RPMI7951 (cell line): ENCODE measurements around the gene RFX4. TPM values are rescaled to one million over a fixed set of nuclear protein-coding genes. Genes with fewer than 3 reads are reported as not detected.

Experiments used
- DNase-seq: peaks from one replicate; pipeline ENCODE4 v3.0.0-alpha.2; 2012; ENCODE audit warnings: low read depth
- total RNA-seq: library from RNA; depleted of rRNA; stranded (reverse); fragments of >200 nt; shearing (Covaris generic); gene quantifications from 2 replicates; pipeline ENCODE4 v1.2.3, GENCODE V29; 2014

The RFX4 gene
- total RNA-seq, 1 experiment from 2014 or later: not detected

- DNase-seq: no peak
Measured at GRCh38 chr12:106646472-106646871, 63.7 kb downstream of the RFX4 start.

DNA sequence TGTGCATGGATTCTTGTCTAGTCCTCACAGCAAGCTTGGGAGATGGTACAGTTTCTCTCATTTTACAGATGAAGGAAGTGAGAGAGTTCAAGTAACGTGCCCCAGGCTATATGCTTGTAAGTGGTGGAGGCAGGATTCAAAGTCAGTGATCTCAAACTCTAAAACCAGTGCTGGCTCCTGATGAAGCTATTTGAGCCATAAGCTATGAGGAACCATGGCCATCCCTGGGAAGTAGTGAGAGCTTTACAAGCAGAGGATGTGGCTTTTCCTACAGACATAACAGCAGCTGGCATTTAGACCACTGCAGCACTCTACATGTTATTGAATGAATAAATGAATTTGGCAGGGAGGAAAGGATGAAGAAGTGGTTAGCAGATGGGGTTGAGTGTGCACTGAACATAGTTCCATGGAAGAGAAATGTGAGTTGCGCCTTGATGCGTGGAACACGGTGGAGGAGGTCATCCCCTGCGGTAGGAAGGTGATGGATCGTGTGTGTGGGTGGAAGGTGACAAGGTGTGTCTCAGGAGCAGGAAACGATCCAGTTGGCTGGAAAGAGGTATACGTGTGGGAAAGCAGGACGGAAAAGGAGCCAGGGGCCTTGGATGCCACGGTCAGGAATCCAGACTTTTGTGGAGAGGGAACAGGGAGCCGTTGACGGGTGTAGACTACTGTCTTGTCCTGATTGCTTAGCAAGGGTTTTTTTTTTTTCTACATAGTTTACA is 65.2 kb downstream of the RFX4 start:
- DNase-seq: no peak

GRCh38 chr12:106648736-106649135 is 65.9 kb downstream of the RFX4 start:
- no peak for DNase-seq

DNA sequence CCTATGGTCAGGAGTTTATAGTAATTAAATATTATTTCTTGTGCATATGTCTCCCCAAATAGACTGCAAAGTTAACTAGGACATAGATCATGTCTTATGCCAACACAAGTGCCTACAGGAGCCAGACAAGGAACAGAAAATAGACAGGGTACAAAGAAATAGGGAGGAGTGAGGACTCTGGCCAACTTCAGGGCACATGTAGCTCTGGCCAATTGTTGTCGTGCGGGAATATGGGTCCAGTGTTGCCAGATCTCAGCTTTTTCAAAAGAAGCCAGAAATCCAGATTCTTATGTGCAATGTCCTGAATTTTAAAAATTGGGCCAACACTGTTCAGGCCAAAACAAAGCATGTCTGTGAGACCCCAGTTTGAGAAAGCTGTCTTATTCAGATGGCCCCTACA is 68.7 kb downstream of the RFX4 start:
- no peak for DNase-seq

DNA sequence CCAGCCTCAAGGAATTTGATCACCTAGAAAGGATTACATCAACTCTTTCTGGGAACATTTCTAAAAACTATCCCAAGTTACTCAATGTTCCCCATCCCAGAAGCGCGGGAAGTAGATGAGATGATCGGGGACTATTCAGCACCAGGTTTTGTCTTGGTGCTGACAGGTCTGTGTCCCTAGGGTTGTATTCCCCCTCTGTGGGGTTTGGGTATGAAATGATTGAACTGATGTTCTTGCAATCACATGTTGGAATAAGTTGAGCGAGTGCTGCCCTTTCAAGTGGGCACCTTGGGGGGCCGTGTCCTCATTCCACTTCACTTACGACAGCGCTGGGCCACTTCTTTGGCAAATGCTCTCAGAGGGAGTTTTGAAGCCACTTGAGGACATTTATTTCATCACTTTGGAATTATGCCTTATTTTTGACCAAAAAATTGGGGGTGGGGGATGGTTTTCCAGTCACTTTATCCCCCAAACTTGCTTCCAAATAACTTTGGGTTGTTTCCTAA is 69.8 kb downstream of the RFX4 start:
- no peak for DNase-seq

DNA sequence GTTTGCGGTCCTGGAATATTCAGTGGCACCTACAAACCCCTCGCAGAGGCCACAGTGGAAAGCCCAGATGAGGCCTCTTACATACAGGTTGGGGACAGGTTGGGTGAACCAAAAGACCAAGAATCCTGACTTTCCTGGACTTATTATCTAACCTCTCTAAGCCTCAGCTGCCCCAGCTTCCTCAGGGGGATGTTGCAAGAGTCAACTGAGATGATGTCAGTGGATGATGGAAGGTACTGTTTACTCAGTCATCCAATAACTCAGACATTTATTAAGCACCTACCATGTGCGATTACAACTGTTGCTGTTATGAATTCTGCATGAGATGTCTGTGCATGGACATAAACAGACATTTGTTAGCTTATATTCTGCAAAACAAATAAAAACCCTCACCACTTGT is 72.8 kb downstream of the RFX4 start:
- no peak for DNase-seq

DNA sequence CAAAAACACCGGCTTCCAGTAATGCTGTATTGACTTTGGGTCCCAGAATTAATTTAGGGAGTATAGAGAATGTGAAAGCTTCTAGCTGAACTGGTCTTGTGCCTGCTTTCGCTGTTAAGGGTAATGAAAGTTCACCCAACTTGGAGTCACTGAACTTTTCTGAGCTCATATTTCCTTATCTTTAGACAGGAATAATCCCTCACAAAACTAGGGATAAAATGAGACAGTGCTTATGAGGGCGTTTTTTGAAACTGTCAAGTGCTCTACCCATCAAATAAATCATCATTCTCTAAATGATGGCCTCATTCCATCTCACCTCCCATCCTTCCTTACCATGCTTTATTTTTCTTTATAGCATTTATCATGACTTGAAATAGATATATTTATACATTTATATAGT is 74.7 kb downstream of the RFX4 start:
- DNase-seq: no peak

GRCh38 chr12:106663385-106663784 is 80.6 kb downstream of the RFX4 start:
- DNase-seq: no peak

- DNase-seq: no peak
Measured at GRCh38 chr12:106669216-106669615, 86.4 kb downstream of the RFX4 start.

- no peak for DNase-seq
Measured at GRCh38 chr12:106670131-106670530, 87.3 kb downstream of the RFX4 start.

- DNase-seq: no peak
Measured at GRCh38 chr12:106671840-106672239, 89.0 kb downstream of the RFX4 start.

DNA sequence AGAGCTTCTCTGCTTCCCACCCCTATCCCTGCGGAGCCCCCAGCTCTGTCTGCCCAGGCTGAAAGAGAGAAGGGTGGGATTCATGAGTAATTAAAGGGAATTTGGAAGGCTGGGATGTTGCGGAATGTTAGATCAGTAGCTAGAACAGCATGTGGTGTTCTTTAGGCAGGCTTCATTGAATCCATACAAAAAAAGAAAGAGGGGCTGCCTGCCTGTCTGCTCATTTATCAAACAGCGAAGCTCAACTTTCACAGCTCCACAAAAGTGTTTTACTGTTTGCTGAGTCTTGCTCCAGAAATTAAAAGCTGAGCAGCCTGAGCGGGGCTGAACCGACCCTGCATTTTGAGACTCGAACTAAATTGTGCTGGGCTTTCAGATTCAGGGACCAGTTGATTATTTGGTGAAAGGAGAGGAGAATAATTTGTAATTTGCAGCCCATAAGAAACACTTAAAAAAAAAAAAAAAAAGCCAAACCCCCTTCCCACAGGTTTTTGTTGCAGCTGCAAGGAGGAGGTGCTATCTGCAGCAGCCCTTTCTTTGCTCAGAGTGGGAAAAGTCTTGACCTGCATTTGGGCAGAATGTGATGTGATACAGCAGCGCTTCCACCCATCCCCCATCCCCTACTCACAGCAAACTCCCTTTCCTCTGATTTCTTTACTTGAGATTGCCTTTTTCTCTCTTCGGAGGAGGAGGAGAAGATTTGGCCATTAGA is 89.7 kb downstream of the RFX4 start:
- DNase-seq: no peak

DNA sequence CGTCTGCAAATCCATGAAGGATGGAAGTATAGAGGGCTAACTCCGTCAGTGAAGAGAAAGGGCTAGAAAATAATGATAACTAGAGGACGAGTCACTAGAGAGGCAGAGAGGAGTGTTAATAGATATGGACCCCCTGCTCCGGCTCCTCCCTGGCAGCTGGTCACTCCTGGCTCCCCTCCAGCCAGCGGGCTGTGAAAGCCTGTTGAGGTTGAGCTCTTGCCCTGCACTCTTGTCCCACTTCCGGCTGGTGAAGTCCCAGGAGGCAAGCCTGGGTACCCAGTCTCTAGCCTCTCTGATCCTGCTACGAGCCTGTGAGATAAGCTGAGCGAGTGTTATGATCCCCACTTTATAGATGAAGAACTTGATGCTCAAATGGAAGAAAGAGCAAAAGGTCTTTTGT is 90.3 kb downstream of the RFX4 start:
- no peak for DNase-seq

DNA sequence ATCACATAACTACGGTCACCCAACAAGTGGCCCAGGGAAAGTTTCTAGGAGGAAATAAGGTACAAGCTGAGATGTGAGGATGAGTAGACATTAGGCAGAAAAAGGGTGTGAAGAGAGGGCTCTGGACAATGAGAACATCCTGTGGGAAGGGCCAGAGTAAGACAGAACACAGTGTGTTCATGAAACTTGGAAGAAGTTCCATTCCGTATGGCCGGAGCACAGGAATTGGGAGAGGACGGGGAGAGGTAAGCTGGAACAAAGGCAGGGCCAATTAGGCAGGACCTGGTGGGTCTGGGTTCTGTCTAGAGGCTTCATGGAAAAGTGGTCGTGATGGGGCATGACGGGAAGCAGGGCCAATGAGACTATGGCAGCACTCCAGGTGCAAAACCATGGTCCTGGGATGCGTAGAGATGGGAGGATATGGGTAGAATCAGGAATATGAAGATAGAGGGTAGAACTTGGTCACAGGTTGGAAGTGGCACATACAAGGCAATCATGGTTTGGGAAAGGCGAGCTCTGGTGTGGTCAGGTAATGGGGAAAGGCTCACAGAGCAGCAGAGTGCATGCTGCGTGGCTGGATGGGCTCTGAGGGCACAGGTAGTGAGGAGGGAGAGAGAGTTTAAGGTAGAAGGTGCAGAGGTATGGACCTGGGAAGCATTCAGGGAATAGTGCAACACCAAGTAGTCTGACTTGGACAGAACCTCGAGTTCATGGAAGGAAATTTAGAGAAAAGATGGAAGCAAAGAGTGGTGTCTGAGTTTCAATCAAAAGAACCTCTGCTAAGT is 93.0 kb downstream of the RFX4 start:
- DNase-seq: no peak

DNA sequence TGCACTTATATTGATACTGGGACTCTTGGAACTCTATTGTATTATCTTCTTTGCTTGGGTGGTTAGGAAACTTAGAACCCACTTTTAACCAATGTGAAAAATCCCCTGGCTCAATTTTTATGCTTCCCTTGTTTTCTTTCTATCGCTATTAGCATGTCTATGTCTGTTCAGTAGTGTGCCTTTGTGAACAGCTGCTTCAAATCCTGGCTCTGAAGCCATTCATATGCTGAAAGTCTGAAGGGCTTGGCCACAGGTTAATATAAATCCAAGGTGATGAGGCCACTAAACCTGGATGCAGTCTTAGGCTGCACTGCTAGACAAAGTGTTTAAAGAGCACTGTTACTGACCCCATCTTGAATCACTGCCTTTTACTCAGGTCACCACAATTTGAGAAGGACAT is 96.8 kb downstream of the RFX4 start:
- no peak for DNase-seq

DNA sequence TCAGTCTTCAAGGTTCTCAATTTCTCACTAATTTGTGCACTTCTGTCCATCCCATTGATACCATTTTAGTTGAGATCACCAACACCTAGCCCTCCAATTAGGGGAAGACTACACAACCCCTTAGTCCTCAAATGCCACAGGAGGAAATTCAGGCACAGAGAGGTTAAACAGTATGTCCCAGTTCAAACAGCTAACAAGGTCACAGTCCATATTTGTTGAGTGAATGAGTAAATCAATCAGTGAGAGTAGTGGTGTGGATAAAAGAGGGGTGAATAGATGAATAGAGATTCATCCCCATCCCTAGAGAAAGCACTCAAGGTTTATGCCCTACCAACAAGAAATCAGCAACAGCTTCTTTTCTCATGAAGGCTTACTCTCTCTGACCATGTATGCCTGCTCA is 97.5 kb downstream of the RFX4 start:
- DNase-seq: no peak

GRCh38 chr12:106681210-106681609 is 98.4 kb downstream of the RFX4 start:
- no peak for DNase-seq

GRCh38 chr12:106682594-106683234 is 99.9 kb downstream of the RFX4 start:
- peak; percentile 15 for DNase-seq

- no peak for DNase-seq
Measured at GRCh38 chr12:106684497-106684896, 101.7 kb downstream of the RFX4 start.

DNA sequence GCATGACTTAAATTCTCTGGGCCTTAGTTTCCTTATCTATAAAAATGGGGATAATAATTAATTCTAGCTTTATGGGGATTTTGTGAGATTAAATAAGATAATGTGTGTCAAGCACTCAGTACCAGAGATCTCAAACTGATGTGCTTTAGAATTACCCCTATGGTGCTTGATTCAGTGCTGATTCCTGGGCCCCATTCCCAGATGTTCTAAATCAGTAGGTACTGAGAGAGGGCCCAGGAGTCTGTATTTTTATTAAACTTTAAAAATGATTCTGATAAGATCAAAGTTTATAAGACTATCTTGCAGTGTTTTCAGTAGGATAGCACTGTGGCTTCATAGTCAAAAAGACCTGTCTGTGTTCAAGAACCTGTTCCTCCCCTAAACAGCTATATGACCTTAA is 102.6 kb downstream of the RFX4 start:
- DNase-seq: no peak

DNA sequence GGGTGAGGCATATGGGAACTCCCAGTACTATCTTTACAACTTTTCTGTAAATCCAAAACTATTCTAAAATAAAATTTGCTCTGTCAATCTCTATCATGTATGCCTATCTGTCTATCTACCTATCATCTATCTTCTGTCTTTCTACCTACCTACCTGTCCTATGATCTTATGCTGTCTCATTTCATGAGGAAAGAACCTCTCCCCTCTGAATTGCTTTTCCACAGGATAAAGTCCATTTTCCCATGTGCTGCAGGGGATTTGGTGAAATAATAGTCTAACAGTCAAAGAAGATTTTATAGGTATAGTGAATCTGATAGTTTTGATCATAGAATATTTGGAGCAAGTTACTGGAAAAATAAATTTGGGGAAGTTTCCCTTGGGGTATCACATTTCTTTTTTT is 104.9 kb downstream of the RFX4 start:
- DNase-seq: no peak
